ENCODE measurements around the gene GASK1B. TPM values are rescaled to one million over a fixed set of nuclear protein-coding genes. Genes with fewer than 3 reads are reported as not detected.

GASK1B gene
- total and polyA plus RNA-seq, 2 of the 13 experiments (the other 11 are each of a cell fraction or from before 2014, with no cell fraction given) = 29.1 to 40.4 TPM

DNA sequence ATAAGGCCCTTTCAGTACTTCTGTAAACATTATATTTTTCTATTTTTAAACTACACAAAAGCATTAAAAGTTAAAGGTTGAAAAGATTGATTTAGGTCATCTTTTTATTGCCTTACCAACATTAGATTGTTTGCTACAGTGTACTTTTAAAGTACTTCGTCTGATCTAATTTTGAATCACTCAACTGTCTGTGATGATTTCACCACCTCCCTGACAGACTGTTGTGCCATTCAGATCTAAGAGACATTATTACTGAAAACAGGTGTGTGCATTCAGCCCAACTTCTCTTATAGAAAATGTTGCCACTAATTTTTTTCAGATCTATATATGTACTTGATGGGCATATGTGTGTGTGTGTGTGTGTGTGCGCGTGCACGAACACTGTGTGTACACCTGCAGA, 39.3 kb downstream of the GASK1B start (continued):
- TF ChIP-seq, protein P1, sequence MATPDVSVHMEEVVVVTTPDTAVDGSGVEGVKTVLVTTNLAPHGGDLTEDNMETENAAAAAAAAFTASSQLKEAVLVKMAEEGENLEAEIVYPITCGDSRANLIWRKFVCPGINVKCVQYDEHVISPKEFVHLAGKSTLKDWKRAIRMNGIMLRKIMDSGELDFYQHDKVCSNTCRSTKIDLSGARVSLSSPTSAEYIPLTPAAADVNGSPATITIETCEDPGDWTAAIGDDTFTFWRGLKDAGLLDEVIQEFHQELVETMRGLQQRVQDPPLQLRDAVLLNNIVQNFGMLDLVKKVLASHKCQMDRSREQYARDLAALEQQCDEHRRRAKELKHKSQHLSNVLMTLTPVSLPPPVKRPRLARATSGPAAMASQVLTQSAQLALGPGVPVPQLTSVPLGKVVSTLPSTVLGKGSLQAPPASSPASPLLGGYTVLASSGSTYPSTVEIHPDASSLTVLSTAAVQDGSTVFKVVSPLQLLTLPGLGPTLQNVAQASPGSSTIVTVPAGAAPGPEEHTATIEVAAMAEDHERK (CRISPR knock-in tag; IDR thresholded peaks at IDR 0.05; ENCODE audit: low read depth) = no peak
- TF ChIP-seq, protein P2, sequence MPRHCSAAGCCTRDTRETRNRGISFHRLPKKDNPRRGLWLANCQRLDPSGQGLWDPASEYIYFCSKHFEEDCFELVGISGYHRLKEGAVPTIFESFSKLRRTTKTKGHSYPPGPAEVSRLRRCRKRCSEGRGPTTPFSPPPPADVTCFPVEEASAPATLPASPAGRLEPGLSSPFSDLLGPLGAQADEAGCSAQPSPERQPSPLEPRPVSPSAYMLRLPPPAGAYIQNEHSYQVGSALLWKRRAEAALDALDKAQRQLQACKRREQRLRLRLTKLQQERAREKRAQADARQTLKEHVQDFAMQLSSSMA (CRISPR knock-in tag; IDR thresholded peaks at IDR 0.05) = no peak
- TF ChIP-seq ZNF788 (CRISPR knock-in tag; IDR thresholded peaks at IDR 0.05; ENCODE audit: borderline replicate concordance) = no peak
- TF ChIP-seq SCMH1 (CRISPR knock-in tag; IDR thresholded peaks at IDR 0.05; ENCODE audit: borderline replicate concordance) = no peak
- no peak for TF ChIP-seq ZNF446 (CRISPR knock-in tag; IDR thresholded peaks at IDR 0.05)
- TF ChIP-seq KDM4B (CRISPR knock-in tag; IDR thresholded peaks at IDR 0.05) = no peak
- no peak for TF ChIP-seq MLLT10 (CRISPR knock-in tag; IDR thresholded peaks at IDR 0.05)
- no peak for TF ChIP-seq BORCS8-MEF2B (CRISPR knock-in tag; IDR thresholded peaks at IDR 0.05)
- TF ChIP-seq, protein P3, sequence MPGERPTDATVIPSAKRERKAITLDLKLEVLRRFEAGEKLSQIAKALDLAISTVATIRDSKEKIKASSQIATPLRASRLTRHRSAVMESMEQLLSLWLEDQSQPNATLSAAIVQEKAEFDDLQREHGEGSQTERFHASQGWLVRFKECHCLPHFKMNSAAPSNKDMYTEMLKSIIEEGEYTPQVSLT (CRISPR knock-in tag; IDR thresholded peaks at IDR 0.05; ENCODE audit: borderline replicate concordance, low read depth) = no peak
- no peak for TF ChIP-seq CHCHD3 (CRISPR knock-in tag; IDR thresholded peaks at IDR 0.05)

DNA sequence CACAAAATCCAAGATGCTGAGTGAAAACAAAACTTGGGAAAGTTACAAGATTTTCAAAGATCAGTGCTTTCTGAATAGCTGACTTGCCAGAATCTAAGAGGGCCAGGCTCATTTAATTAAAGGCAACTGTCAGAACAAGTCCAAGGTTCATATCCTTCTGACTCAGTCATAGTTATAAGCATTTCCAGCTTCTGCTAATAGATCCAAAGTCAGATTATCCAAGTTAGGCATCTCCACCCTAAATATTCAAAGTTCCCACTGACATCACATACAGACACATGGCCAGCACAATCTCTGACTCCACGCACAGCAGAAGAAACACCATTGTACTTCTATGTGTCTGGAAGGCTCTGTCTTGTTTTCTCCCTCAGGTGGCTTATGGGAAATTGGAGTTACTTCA, 41.8 kb downstream of the GASK1B start:
- Histone ChIP-seq H4K20me1 (ENCODE audit: insufficient read depth, low read length) (no peaks in the 10 kb centered on the region), H3K9me3 (ENCODE audit: low read length) (no peaks in the 10 kb centered on the region), H3K4me1 (ENCODE audit: insufficient read depth, low read length) (peaks cover 10% of the 10 kb centered on the region; the same call in 1 of the 2 replicates), H3K36me3 (replicated peaks in 1 of 2; ENCODE audit: control insufficient read depth in 1 of 2, insufficient read depth in 2 of 2, low read length in 2 of 2) (peaks cover 14 to 37% of the 10 kb centered on the region in 2 experiments; a peak in 4 of 5 replicates), H3K27ac (ENCODE audit: extremely low read length, insufficient read depth, low read length) (no peak overlapping the region), H2AFZ (ENCODE audit: low read length) (no peak overlapping the region), H3K79me2 (ENCODE audit: insufficient read depth, low read length) (peaks cover 18% of the 10 kb centered on the region), H3K4me2 (ENCODE audit: low read depth, low read length) (no peak overlapping the region), H3K9ac (ENCODE audit: insufficient read depth, low read depth, low read length) (no peak overlapping the region), H3K27me3 (ENCODE audit: control insufficient read depth in 1 of 2, insufficient read depth in 2 of 2, low read length in 2 of 2) (no peaks in the 10 kb centered on the region), H3K4me3 (replicated peaks in 1 of 3; ENCODE audit: insufficient read depth in 1 of 3, low read depth in 2 of 3, low read length in 3 of 3) (no peak overlapping the region)
- no TSS peak for BruUV-seq (replicated peaks)
- DNase-seq (ENCODE audit: low spot score) = no peak
- in situ Hi-C loops (cut with HindIII; ENCODE audit: extremely low pct_ligation_motif_present, low pct_unique_long_range_greater_than_20kb) = no loop called here
- no peak for ATAC-seq
- FAIRE-seq = no peak
- 68% methylated on average over 1 of the region's 1 CpG for WGBS (ENCODE audit: low lambda C conversion rate)
- intact Hi-C loops (cut with micrococcal nuclease; ENCODE audit: unreplicated experiment) = no loop called here
- POLR2A ChIA-PET = no interaction called here
- TF ChIP-seq BHLHE40 (IDR thresholded peaks at IDR 0.05; ENCODE audit: low read length) (no peak), HMG20A (CRISPR knock-in tag; IDR thresholded peaks at IDR 0.05; ENCODE audit: borderline replicate concordance) (no peak), ZNF850 (CRISPR knock-in tag; conservative IDR thresholded peaks at IDR 0.05) (no peak), JARID2 (CRISPR knock-in tag; IDR thresholded peaks at IDR 0.05; ENCODE audit: insufficient replicate concordance) (no peak), ZNF274 (CRISPR knock-in tag; IDR thresholded peaks at IDR 0.05) (no peak), HIVEP1 (CRISPR knock-in tag; IDR thresholded peaks at IDR 0.05) (no peak)
- TF ChIP-seq, protein P4, sequence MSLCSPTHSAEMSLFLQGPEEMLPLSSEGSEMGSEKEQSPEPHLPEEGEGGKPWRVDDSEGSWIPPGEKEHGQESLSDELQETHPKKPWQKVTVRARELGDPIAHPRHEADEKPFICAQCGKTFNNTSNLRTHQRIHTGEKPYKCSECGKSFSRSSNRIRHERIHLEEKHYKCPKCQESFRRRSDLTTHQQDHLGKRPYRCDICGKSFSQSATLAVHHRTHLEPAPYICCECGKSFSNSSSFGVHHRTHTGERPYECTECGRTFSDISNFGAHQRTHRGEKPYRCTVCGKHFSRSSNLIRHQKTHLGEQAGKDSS (CRISPR knock-in tag; IDR thresholded peaks at IDR 0.05; ENCODE audit: borderline replicate concordance, low read depth) = no peak
- CTCF ChIA-PET (ENCODE audit: low intra/inter-chr PET ratio, low total read pairs) = no interaction called here
